HG02870 (cell line): ENCODE results near the gene ZBED6.

Experiments used
- ATAC-seq: cut with Tn5 transposase; IDR thresholded peaks from one replicate; pipeline ENCODE4 v1.9.1; 2021; ENCODE audit warnings: mild to moderate bottlenecking, moderate library complexity; ENCODE audit not compliant: unreplicated experiment

Gene ZBED6

GRCh38 chr1:203835476-203835875 is 40.1 kb downstream of the ZBED6 start:
- ATAC-seq = no peak

- ATAC-seq = no peak
These were observed 43.7 kb downstream of the ZBED6 start for GRCh38 chr1:203839081-203839480.

GRCh38 chr1:203840208-203840808 is 44.9 kb downstream of the ZBED6 start:
- no peak for ATAC-seq

- no peak for ATAC-seq
These were observed 47.1 kb downstream of the ZBED6 start for GRCh38 chr1:203842559-203842876.

- no peak for ATAC-seq
These were observed 48.0 kb downstream of the ZBED6 start for GRCh38 chr1:203843435-203843834.
